Endothelial cell (in vitro differentiated cells): ENCODE measurements around the gene TIMM8A. TPM values are rescaled to one million over a fixed set of nuclear protein-coding genes. Genes with fewer than 3 reads are reported as not detected.

Source experiments
- DNase-seq: peaks from one replicate; pipeline ENCODE4 v3.0.0; 2021; ENCODE audit warnings: low spot score
- H3K27ac Mint-ChIP-seq: one replicate; pipeline ENCODE4 v1.8.0; 2021; ENCODE audit warnings: mixed read lengths, inconsistent platforms; ENCODE audit not compliant: unreplicated experiment
- H3K27me3 Mint-ChIP-seq: one replicate; pipeline ENCODE4 v1.8.0; 2021; ENCODE audit warnings: mild to moderate bottlenecking, moderate library complexity, mixed read lengths, inconsistent platforms; ENCODE audit not compliant: unreplicated experiment
- H3K36me3 Mint-ChIP-seq: one replicate; pipeline ENCODE4 v1.8.0; 2021; ENCODE audit warnings: mild to moderate bottlenecking, low read depth, mixed read lengths, inconsistent platforms; ENCODE audit not compliant: unreplicated experiment
- H3K4me1 Mint-ChIP-seq: one replicate; pipeline ENCODE4 v1.8.0; 2021; ENCODE audit warnings: mild to moderate bottlenecking, mixed read lengths, inconsistent platforms; ENCODE audit not compliant: unreplicated experiment
- H3K4me3 Mint-ChIP-seq: one replicate; pipeline ENCODE4 v1.8.0; 2021; ENCODE audit warnings: mild to moderate bottlenecking, mixed read lengths, inconsistent platforms; ENCODE audit not compliant: unreplicated experiment
- H3K9me3 Mint-ChIP-seq: one replicate; pipeline ENCODE4 v1.8.0; 2021; ENCODE audit warnings: mixed read lengths, inconsistent platforms; ENCODE audit not compliant: unreplicated experiment
- long read RNA-seq: library from polyadenylated mRNA; unstranded; transcript quantifications from one replicate; pipeline ENCODE4 v2.0.0, GENCODE V29; 2020; ENCODE audit not compliant: unreplicated experiment
- total RNA-seq: library from RNA; stranded (reverse); fragmentation: NEBNext Ultra II Directional; extraction: Animal tissue kit (Norgen Biotek cat#: 25700); gene quantifications from one replicate; pipeline ENCODE4 v1.2.1, GENCODE V29; 2021; ENCODE audit not compliant: unreplicated experiment
- TF ChIP-seq, protein P1 (sequence below): fragments of 200-600 bp; sonication (generic); IDR thresholded peaks from one replicate; pipeline ENCODE4 v1.5.0; 2021; ENCODE audit warnings: antibody characterized with exemption; ENCODE audit not compliant: unreplicated experiment

The TIMM8A gene, protein sequence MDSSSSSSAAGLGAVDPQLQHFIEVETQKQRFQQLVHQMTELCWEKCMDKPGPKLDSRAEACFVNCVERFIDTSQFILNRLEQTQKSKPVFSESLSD
- 12.5 TPM for total RNA-seq
- long read RNA-seq, transcript TIMM8A-205 (2 exons, 1,194 nt): major isoform, 5 of 8 reads
- long read RNA-seq, partial matches to known transcripts: 0 of 8 reads
- long read RNA-seq, other reads (novel, unspliced or antisense): 1 of 8 reads

- Mint-ChIP-seq H3K27me3 (no peaks in the 10 kb centered on the region), H3K4me1 (peaks cover 7% of the 10 kb centered on the region), H3K9me3 (no peaks in the 10 kb centered on the region), H3K4me3 (peak within 1 kb of the TSS; percentile 89), H3K36me3 (peaks cover 3% of the 10 kb centered on the region), H3K27ac (peak within 1 kb of the TSS; percentile 75)
- DNase-seq: peak; percentile 60
- TF ChIP-seq, protein P1, sequence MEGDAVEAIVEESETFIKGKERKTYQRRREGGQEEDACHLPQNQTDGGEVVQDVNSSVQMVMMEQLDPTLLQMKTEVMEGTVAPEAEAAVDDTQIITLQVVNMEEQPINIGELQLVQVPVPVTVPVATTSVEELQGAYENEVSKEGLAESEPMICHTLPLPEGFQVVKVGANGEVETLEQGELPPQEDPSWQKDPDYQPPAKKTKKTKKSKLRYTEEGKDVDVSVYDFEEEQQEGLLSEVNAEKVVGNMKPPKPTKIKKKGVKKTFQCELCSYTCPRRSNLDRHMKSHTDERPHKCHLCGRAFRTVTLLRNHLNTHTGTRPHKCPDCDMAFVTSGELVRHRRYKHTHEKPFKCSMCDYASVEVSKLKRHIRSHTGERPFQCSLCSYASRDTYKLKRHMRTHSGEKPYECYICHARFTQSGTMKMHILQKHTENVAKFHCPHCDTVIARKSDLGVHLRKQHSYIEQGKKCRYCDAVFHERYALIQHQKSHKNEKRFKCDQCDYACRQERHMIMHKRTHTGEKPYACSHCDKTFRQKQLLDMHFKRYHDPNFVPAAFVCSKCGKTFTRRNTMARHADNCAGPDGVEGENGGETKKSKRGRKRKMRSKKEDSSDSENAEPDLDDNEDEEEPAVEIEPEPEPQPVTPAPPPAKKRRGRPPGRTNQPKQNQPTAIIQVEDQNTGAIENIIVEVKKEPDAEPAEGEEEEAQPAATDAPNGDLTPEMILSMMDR: no peak
Observed at GRCh38 chrX:101348452-101349192, at the start of gene TIMM8A. TIMM8A (minus strand) TSS chrX:101348742; CDS start chrX:101348664, 78 bp downstream.

GRCh38 chrX:101397779-101398178 lies 49.2 kb upstream of the TIMM8A start:
- H3K27ac Mint-ChIP-seq: no peak overlapping the region
- H3K36me3 Mint-ChIP-seq: peaks cover 11% of the 10 kb centered on the region
- no peaks in the 10 kb centered on the region for H3K9me3 Mint-ChIP-seq
- no peaks in the 10 kb centered on the region for H3K27me3 Mint-ChIP-seq
- no peaks in the 10 kb centered on the region for H3K4me1 Mint-ChIP-seq
- TF ChIP-seq, protein P1: no peak
- H3K4me3 Mint-ChIP-seq: no peak overlapping the region
- DNase-seq: no peak

- Mint-ChIP-seq H3K9me3 (no peaks in the 10 kb centered on the region), H3K4me1 (peaks cover 3% of the 10 kb centered on the region), H3K4me3 (no peak overlapping the region), H3K27ac (no peak overlapping the region), H3K36me3 (peaks cover 6% of the 10 kb centered on the region), H3K27me3 (no peaks in the 10 kb centered on the region)
- no peak for DNase-seq
- TF ChIP-seq, protein P1: no peak
Observed at GRCh38 chrX:101395789-101396188, 47.2 kb upstream of the TIMM8A start.

DNA sequence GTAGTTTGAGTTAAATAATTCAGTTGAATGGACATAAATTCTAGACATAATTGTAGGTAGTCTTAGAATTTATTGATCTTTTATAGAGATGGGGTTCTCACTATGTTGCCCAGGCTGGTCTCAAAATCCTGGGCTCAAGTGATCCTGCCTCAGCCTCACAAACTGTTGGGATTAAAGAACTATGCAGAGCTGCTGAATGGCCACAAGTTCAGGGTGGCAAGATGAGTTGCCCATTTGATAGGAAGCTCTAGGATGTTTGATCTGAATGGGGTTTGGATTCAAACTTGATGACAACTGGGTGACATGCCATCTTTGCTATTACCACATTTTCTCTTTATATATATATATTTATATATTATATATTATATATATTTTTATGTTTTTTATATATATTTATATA lies 45.8 kb upstream of the TIMM8A start:
- peaks cover 3% of the 10 kb centered on the region for H3K4me1 Mint-ChIP-seq
- no peaks in the 10 kb centered on the region for H3K9me3 Mint-ChIP-seq
- H3K4me3 Mint-ChIP-seq: no peak overlapping the region
- H3K36me3 Mint-ChIP-seq: no peaks in the 10 kb centered on the region
- H3K27ac Mint-ChIP-seq: no peak overlapping the region
- no peak for DNase-seq
- TF ChIP-seq, protein P1: no peak
- no peaks in the 10 kb centered on the region for H3K27me3 Mint-ChIP-seq
